ENCODE results near the gene CACNA1G. TPM values are rescaled to one million over a fixed set of nuclear protein-coding genes. Genes with fewer than 3 reads are reported as not detected.

Gene CACNA1G
- total RNA-seq, 1 donor from 2014 or later: 0.11 TPM

DNA sequence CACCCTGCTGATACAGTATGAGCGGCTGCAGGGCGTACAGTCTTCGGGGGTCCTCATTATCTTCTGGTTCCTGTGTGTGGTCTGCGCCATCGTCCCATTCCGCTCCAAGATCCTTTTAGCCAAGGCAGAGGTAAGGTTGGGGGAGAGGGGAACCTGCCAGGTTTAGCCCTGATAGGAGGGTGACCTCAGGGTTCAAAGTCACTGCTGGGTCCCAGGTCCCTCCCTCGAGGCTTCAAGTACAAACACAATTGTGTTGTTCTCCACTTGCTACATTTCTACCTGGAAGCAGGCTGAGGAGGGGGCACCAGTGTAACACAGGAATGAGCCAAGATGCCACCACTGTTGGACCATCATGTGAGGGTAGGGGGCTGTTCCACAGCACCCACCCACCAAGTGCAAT lies 96.5 kb downstream of the CACNA1G start:
- Mint-ChIP-seq H3K4me1 (ENCODE audit: unreplicated experiment) (peaks cover 23% of the 10 kb centered on the region), H3K4me3 (ENCODE audit: unreplicated experiment) (no peak overlapping the region), H3K9me3 (ENCODE audit: unreplicated experiment) (no peaks in the 10 kb centered on the region), H3K36me3 (ENCODE audit: unreplicated experiment) (no peaks in the 10 kb centered on the region), H3K27me3 (ENCODE audit: unreplicated experiment) (no peaks in the 10 kb centered on the region), H3K27ac (ENCODE audit: unreplicated experiment) (no peak overlapping the region)
- TF ChIP-seq, protein P1, sequence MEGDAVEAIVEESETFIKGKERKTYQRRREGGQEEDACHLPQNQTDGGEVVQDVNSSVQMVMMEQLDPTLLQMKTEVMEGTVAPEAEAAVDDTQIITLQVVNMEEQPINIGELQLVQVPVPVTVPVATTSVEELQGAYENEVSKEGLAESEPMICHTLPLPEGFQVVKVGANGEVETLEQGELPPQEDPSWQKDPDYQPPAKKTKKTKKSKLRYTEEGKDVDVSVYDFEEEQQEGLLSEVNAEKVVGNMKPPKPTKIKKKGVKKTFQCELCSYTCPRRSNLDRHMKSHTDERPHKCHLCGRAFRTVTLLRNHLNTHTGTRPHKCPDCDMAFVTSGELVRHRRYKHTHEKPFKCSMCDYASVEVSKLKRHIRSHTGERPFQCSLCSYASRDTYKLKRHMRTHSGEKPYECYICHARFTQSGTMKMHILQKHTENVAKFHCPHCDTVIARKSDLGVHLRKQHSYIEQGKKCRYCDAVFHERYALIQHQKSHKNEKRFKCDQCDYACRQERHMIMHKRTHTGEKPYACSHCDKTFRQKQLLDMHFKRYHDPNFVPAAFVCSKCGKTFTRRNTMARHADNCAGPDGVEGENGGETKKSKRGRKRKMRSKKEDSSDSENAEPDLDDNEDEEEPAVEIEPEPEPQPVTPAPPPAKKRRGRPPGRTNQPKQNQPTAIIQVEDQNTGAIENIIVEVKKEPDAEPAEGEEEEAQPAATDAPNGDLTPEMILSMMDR (IDR thresholded peaks at IDR 0.05): no peak
- no peak for DNase-seq (ENCODE audit: extremely low spot score, unreplicated experiment)

DNA sequence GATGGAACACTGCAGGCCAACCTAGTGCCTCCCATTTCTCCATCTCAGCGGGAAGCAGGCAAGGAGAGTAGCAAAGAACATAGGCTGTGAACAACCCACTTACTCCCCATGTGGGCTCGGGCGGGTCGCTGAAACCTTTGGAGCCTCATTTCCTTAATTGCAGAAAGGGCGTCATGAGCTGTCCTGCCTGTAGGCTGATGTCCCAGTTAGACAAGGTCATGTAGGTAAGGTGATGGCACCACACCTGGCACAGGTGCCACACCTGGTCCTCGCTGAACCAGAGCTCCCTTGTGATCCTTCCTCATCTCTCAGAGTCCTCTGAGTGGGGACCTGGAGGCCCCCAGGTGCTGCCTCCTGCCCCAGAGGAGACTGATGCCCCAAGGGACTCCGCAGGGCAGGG lies 97.1 kb downstream of the CACNA1G start:
- Mint-ChIP-seq H3K4me3 (ENCODE audit: unreplicated experiment) (no peak overlapping the region), H3K9me3 (ENCODE audit: unreplicated experiment) (no peaks in the 10 kb centered on the region), H3K4me1 (ENCODE audit: unreplicated experiment) (peaks cover 25% of the 10 kb centered on the region), H3K27ac (ENCODE audit: unreplicated experiment) (no peak overlapping the region), H3K36me3 (ENCODE audit: unreplicated experiment) (no peaks in the 10 kb centered on the region), H3K27me3 (ENCODE audit: unreplicated experiment) (no peaks in the 10 kb centered on the region)
- TF ChIP-seq, protein P1 (IDR thresholded peaks at IDR 0.05): no peak
- DNase-seq (ENCODE audit: extremely low spot score, unreplicated experiment): no peak

DNA sequence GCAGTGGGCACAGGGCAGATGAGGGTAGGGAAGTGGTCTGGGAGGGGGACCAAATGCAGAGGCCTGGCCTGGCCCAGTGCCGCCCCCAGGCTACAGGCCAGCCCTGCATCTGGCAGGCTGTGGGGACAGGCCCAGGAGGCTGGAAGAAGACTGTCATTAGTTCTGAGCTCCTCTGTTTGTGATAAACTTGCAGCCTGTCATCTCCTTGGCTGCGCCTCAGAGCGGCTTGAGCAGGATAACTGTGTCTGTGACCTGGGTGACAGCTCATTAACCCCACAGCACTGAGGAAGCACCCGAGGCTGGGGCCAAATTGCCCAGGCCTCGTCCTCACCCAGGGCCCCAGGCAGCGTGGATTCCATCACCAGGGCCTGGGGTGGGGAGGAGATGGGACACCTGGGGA lies 98.1 kb downstream of the CACNA1G start:
- no peaks in the 10 kb centered on the region for H3K36me3 Mint-ChIP-seq (ENCODE audit: unreplicated experiment)
- H3K4me1 Mint-ChIP-seq (ENCODE audit: unreplicated experiment): peaks cover 25% of the 10 kb centered on the region
- H3K4me3 Mint-ChIP-seq (ENCODE audit: unreplicated experiment): no peak overlapping the region
- no peaks in the 10 kb centered on the region for H3K9me3 Mint-ChIP-seq (ENCODE audit: unreplicated experiment)
- no peak for DNase-seq (ENCODE audit: extremely low spot score, unreplicated experiment)
- TF ChIP-seq, protein P1 (IDR thresholded peaks at IDR 0.05): no peak
- no peaks in the 10 kb centered on the region for H3K27me3 Mint-ChIP-seq (ENCODE audit: unreplicated experiment)
- H3K27ac Mint-ChIP-seq (ENCODE audit: unreplicated experiment): no peak overlapping the region

DNA sequence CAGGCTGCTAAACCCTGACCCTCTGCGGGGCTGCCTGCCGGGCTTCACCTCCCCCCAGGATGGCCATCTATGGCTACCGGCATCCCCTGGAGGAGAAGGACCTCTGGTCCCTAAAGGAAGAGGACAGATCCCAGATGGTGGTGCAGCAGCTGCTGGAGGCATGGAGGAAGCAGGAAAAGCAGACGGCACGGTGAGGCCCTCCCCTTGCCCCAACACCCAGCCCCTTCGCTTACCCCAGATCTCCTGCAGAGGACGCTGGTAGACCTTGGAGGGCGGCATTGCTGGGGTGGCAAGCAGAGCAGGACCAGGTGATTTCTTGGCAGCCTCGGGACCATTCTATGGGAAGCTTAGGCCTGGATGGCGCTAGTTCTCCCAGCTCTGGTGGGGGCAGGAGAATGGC lies 98.7 kb downstream of the CACNA1G start:
- no peaks in the 10 kb centered on the region for H3K9me3 Mint-ChIP-seq (ENCODE audit: unreplicated experiment)
- no peak overlapping the region for H3K27ac Mint-ChIP-seq (ENCODE audit: unreplicated experiment)

GRCh38 chr17:50660042-50660886 lies 99.7 kb downstream of the CACNA1G start:
- TF ChIP-seq, protein P1 (IDR thresholded peaks at IDR 0.05): no peak
- Mint-ChIP-seq H3K9me3 (ENCODE audit: unreplicated experiment) (no peaks in the 10 kb centered on the region), H3K36me3 (ENCODE audit: unreplicated experiment) (no peaks in the 10 kb centered on the region), H3K27me3 (ENCODE audit: unreplicated experiment) (no peaks in the 10 kb centered on the region), H3K27ac (ENCODE audit: unreplicated experiment) (peak overlapping the region; percentile 85), H3K4me3 (ENCODE audit: unreplicated experiment) (no peak overlapping the region), H3K4me1 (ENCODE audit: unreplicated experiment) (peaks cover 25% of the 10 kb centered on the region)
- DNase-seq (ENCODE audit: extremely low spot score, unreplicated experiment): no peak

More for the DNA sequence above, 98.7 kb downstream of the CACNA1G start:
- no peak overlapping the region for H3K4me3 Mint-ChIP-seq (ENCODE audit: unreplicated experiment)
- TF ChIP-seq, protein P1 (IDR thresholded peaks at IDR 0.05): no peak
- H3K27me3 Mint-ChIP-seq (ENCODE audit: unreplicated experiment): no peaks in the 10 kb centered on the region
- peaks cover 25% of the 10 kb centered on the region for H3K4me1 Mint-ChIP-seq (ENCODE audit: unreplicated experiment)
- DNase-seq (ENCODE audit: extremely low spot score, unreplicated experiment): no peak
- H3K36me3 Mint-ChIP-seq (ENCODE audit: unreplicated experiment): no peaks in the 10 kb centered on the region

Data from osteocyte (in vitro differentiated cells).